ENCODE data around the gene MRPS24.

Gene MRPS24

DNA sequence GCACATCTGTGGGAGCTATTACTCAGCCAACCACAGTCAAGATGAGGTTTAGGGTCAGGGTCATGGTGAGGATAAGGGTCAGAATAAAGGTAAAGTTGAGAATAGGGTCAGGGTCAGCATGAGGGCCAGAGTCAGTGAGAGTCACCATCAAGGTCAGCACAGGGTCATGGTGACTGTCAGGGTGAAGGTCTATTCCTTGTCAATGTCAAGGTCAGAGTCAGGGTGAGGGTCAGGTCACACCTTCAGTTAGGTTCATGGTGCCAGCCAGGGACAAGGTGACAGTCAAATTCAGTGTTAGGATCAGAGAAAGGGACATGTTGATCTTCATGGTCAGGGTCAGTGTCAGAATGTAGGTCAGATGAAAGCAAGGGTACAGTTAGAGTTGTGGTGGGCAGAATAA lies 14.1 kb downstream of the MRPS24 start:
- TF ChIP-seq CTCF (IDR thresholded peaks at IDR 0.05; ENCODE audit: low read depth, low read length) (no peak), POLR2A (IDR thresholded peaks at IDR 0.05; ENCODE audit: extremely low read depth, insufficient read length) (no peak), MYC (IDR thresholded peaks at IDR 0.05; ENCODE audit: low read depth, low read length) (no peak)
- TF ChIP-seq, protein P1, sequence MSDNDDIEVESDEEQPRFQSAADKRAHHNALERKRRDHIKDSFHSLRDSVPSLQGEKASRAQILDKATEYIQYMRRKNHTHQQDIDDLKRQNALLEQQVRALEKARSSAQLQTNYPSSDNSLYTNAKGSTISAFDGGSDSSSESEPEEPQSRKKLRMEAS (IDR thresholded peaks at IDR 0.05; ENCODE audit: low read depth, low read length) = no peak
- H3K4me3 ChIP-seq (ENCODE audit: low read depth, low read length) = no peak overlapping the region
- DNase-seq (ENCODE audit: low read depth) = no peak

GRCh38 chr7:43851805-43852204 lies 17.5 kb downstream of the MRPS24 start:
- no peak for DNase-seq (ENCODE audit: low read depth)
- TF ChIP-seq POLR2A (IDR thresholded peaks at IDR 0.05; ENCODE audit: extremely low read depth, insufficient read length) = no peak
- TF ChIP-seq CTCF (IDR thresholded peaks at IDR 0.05; ENCODE audit: low read depth, low read length) = no peak
- no peak for TF ChIP-seq MYC (IDR thresholded peaks at IDR 0.05; ENCODE audit: low read depth, low read length)
- TF ChIP-seq, protein P1 (IDR thresholded peaks at IDR 0.05; ENCODE audit: low read depth, low read length) = no peak

DNA sequence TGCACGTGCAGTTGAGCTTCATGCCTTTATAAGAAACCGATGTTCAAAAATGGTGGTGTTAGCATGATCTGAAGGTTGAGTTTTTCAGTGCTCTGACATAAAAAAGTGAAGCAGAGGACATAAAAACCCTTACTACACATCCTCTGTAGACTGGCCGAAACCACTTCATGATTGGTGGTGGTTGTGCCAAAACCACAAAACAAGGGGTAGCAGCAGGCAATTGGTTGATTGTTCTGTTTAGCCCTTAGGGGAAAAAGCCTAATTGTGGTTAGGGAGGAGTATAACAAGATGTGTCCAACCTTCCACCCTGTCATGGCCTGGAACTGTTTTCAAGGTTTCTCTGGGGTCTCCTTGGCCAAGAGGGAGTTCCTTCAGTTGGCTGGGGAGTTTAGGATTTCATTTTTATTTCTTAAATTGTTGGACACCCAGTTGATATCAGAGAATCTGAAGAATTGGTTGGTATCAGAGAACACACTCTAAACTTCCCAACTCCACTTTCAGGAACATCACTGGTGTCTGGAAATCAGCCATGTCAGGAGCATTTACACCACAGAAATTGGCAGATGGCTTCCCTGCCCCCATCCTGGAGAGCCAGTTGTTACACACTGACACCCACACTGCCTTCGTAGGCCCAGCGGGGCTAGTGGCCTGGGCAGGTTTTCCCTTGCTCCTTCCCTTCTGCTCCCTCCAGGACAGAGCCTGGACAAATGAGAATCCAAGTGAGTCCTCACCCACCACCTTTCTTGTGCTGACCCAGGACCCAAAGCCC lies 18.8 kb downstream of the MRPS24 start:
- TF ChIP-seq POLR2A (IDR thresholded peaks at IDR 0.05; ENCODE audit: extremely low read depth, insufficient read length) = no peak
- TF ChIP-seq, protein P1 (IDR thresholded peaks at IDR 0.05; ENCODE audit: low read depth, low read length) = 0 out of 2 replicates have a peak, but pooled peaks have one; percentile 2
- no peak for TF ChIP-seq MYC (IDR thresholded peaks at IDR 0.05; ENCODE audit: low read depth, low read length)
- no peak for TF ChIP-seq CTCF (IDR thresholded peaks at IDR 0.05; ENCODE audit: low read depth, low read length)
- DNase-seq (ENCODE audit: low read depth) = peak; percentile 90

More at GRCh38 chr7:43851805-43852204, 17.5 kb downstream of the MRPS24 start:
- H3K4me3 ChIP-seq (ENCODE audit: low read depth, low read length) = no peak overlapping the region

GRCh38 chr7:43849047-43849446 lies 20.3 kb downstream of the MRPS24 start:
- TF ChIP-seq POLR2A (IDR thresholded peaks at IDR 0.05; ENCODE audit: extremely low read depth, insufficient read length) (no peak), CTCF (IDR thresholded peaks at IDR 0.05; ENCODE audit: low read depth, low read length) (no peak), MYC (IDR thresholded peaks at IDR 0.05; ENCODE audit: low read depth, low read length) (no peak)
- TF ChIP-seq, protein P1 (IDR thresholded peaks at IDR 0.05; ENCODE audit: low read depth, low read length) = no peak
- DNase-seq (ENCODE audit: low read depth) = no peak
- no peak overlapping the region for H3K4me3 ChIP-seq (ENCODE audit: low read depth, low read length)

More for the DNA sequence above, 18.8 kb downstream of the MRPS24 start:
- H3K4me3 ChIP-seq (ENCODE audit: low read depth, low read length) = no peak overlapping the region

DNA sequence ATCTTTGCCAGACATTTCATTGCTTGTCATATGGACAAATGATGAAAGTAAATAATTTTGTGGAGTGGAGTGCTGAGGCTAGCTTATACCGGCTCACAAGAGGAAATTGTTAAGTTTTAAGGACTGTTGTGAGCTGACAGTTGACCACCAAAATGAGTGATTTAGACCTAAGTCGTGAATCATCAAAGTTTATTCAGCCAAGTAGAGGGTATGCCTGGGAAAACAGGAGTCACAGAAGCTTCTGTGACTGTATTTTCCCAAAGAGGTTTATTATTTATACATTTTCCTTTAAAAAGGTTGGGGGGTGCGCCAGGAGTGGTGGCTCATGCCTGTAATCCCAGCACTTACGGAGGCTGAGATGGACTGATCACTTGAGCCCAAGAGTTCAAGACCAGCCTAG lies 21.8 kb downstream of the MRPS24 start:
- peak; percentile 29 for DNase-seq (ENCODE audit: low read depth)
- no peak for TF ChIP-seq CTCF (IDR thresholded peaks at IDR 0.05; ENCODE audit: low read depth, low read length)
- no peak for TF ChIP-seq POLR2A (IDR thresholded peaks at IDR 0.05; ENCODE audit: extremely low read depth, insufficient read length)
- no peak for TF ChIP-seq MYC (IDR thresholded peaks at IDR 0.05; ENCODE audit: low read depth, low read length)
- TF ChIP-seq, protein P1 (IDR thresholded peaks at IDR 0.05; ENCODE audit: low read depth, low read length) = no peak

More for the DNA sequence above, 21.8 kb downstream of the MRPS24 start:
- no peak overlapping the region for H3K4me3 ChIP-seq (ENCODE audit: low read depth, low read length)
